Left renal pelvis (tissue), 4 donors: ENCODE data around the gene LAMA3. TPM values are rescaled to one million over a fixed set of nuclear protein-coding genes. Genes with fewer than 3 reads are reported as not detected.

ENCODE experiments used
- DNase-seq, 4 donors: peaks; one replicate each; pipeline ENCODE4 v3.0.0-alpha.2; 2013; ENCODE audit warnings: low read depth in 4 of 4, low spot score in 3 of 4
- polyA plus RNA-seq, 4 donors: library from polyadenylated mRNA; unstranded; fragments of 120-200 nt; gene quantifications; one replicate each; pipeline ENCODE4 v1.2.1, GENCODE V29; 2013; ENCODE audit not compliant: insufficient read length in 4 of 4

Gene LAMA3
- polyA plus RNA-seq, 4 donors = 1.5 to 3.1 (median 2.5) TPM

GRCh38 chr18:23812546-23813440 lies 123.5 kb downstream of the LAMA3 start:
- no peak for DNase-seq

GRCh38 chr18:23814991-23815614 lies 125.8 kb downstream of the LAMA3 start:
- no peak for DNase-seq

GRCh38 chr18:23816021-23816420 lies 126.8 kb downstream of the LAMA3 start:
- DNase-seq = no peak

GRCh38 chr18:23816740-23817139 lies 127.5 kb downstream of the LAMA3 start:
- no peak for DNase-seq

GRCh38 chr18:23819001-23819400 lies 129.7 kb downstream of the LAMA3 start:
- DNase-seq = no peak

GRCh38 chr18:23822590-23823385 lies 133.5 kb downstream of the LAMA3 start:
- DNase-seq = no peak

GRCh38 chr18:23824240-23824639 lies 135.0 kb downstream of the LAMA3 start:
- DNase-seq = no peak

- DNase-seq = no peak
These were observed 135.4 kb downstream of the LAMA3 start for GRCh38 chr18:23824669-23825068.

GRCh38 chr18:23825496-23825895 lies 136.2 kb downstream of the LAMA3 start:
- no peak for DNase-seq

GRCh38 chr18:23825978-23826405 lies 136.7 kb downstream of the LAMA3 start:
- no peak for DNase-seq

GRCh38 chr18:23826850-23827620 lies 137.8 kb downstream of the LAMA3 start:
- no peak for DNase-seq

GRCh38 chr18:23827681-23828080 lies 138.4 kb downstream of the LAMA3 start:
- no peak for DNase-seq

- no peak for DNase-seq
These were observed 139.2 kb downstream of the LAMA3 start for GRCh38 chr18:23828426-23828825.

GRCh38 chr18:23832911-23833310 lies 143.7 kb downstream of the LAMA3 start:
- no peak for DNase-seq

GRCh38 chr18:23833714-23834113 lies 144.5 kb downstream of the LAMA3 start:
- DNase-seq = no peak

- DNase-seq = no peak
These were observed 145.8 kb downstream of the LAMA3 start for GRCh38 chr18:23835091-23835490.

GRCh38 chr18:23835506-23835905 lies 146.3 kb downstream of the LAMA3 start:
- DNase-seq = no peak

- DNase-seq = no peak
These were observed 148.3 kb downstream of the LAMA3 start for GRCh38 chr18:23837591-23837990.

- DNase-seq = no peak
These were observed 149.0 kb downstream of the LAMA3 start for GRCh38 chr18:23838233-23838632.

GRCh38 chr18:23838801-23839366 lies 149.6 kb downstream of the LAMA3 start:
- no peak for DNase-seq
